Astrocyte of the cerebellum (primary cell): ENCODE results near the gene WIPF1.
"Not testable (repeated sequence)": the region's sequence is repeated elsewhere in the genome, so short reads cannot be mapped to it uniquely, and the experiment has no call there.

Experiments
- DNase-seq: peaks from one replicate; pipeline ENCODE4 v3.0.0-alpha.2; 2011; ENCODE audit warnings: low read depth
- H3K4me3 ChIP-seq: 2 replicates; pipeline ENCODE4 v1.5.1; 2011; ENCODE audit warnings: mild to moderate bottlenecking, low read depth, low read length, moderate library complexity
- in situ Hi-C: cut with HindIII; loops from 2 replicates; pipeline ENCODE4 v1.10.0; 2017; ENCODE audit warnings: low sequenced_read_pairs
- TF ChIP-seq, protein P1 (sequence below): IDR thresholded peaks from 2 replicates; pipeline ENCODE4 v1.5.1; 2012; ENCODE audit warnings: low read length, low read depth, moderate library complexity, mild to moderate bottlenecking; ENCODE audit errors: missing control alignments

The WIPF1 gene

DNA sequence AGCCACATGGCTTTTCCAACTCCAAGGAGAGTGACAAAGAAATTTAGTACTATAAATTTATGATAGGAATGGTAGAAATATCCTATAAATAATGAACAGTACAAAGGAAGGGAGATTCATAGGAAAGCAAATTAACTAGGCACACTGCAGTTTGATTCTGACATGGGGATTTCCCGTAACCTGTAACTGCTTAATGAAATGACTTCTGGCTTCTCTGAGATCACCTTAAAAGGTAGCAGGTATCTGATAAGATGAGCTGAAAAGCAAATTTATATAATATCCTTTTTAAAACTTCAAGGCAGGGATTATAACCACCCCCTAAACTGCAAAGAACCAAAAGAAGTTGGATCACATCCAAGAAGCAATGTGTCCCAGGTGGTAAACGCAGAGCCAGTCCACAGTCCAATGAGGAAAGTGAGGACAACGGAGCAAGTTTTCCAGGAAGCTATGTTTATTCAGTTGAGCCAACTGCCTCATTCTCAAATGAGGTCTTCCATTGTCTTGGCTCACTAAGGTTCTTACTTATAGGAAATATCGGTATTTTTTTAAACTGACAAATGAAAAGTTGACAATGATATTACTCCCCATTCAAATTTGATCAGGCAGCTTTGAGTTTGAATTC lies 43.0 kb downstream of the WIPF1 start:
- TF ChIP-seq, protein P1, sequence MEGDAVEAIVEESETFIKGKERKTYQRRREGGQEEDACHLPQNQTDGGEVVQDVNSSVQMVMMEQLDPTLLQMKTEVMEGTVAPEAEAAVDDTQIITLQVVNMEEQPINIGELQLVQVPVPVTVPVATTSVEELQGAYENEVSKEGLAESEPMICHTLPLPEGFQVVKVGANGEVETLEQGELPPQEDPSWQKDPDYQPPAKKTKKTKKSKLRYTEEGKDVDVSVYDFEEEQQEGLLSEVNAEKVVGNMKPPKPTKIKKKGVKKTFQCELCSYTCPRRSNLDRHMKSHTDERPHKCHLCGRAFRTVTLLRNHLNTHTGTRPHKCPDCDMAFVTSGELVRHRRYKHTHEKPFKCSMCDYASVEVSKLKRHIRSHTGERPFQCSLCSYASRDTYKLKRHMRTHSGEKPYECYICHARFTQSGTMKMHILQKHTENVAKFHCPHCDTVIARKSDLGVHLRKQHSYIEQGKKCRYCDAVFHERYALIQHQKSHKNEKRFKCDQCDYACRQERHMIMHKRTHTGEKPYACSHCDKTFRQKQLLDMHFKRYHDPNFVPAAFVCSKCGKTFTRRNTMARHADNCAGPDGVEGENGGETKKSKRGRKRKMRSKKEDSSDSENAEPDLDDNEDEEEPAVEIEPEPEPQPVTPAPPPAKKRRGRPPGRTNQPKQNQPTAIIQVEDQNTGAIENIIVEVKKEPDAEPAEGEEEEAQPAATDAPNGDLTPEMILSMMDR, result no peak
- no peak overlapping the region for H3K4me3 ChIP-seq
- DNase-seq, result no peak
- in situ Hi-C loops, result no loop called here

DNA sequence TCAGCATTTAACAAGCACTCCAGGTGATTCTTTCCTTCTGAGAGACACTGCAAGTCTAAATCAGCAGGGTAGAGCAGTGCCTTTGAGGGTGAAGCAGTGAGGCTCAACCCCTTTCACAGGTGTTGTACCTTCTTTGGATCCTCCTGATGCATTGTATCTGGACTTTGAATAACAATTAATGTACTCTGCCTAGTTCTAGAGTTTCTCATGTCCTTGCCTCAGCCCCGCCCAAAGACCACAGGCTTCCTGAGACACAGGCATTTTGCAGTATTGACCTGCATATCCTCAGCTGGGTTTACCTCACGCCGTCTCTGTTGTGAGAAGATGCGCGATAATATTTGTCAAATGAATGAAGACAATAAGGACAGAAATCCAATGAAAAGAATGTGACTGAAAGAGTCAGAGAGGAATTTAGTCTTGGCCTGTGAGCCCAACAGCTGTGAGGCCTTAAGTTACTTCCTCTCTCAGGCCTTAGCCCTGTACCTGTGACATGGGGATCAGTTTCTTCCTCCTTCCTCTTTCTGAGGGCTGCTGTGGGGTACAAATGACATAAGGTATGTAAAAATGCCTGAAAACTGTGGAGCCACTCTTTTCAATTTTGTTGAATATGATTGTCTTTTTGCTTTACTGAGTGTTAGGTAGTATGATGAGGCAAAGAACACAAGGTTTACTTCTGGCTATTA lies 43.7 kb downstream of the WIPF1 start:
- no peak for DNase-seq
- no peak overlapping the region for H3K4me3 ChIP-seq
- in situ Hi-C loops, result no loop called here
- TF ChIP-seq, protein P1, result no peak

DNA sequence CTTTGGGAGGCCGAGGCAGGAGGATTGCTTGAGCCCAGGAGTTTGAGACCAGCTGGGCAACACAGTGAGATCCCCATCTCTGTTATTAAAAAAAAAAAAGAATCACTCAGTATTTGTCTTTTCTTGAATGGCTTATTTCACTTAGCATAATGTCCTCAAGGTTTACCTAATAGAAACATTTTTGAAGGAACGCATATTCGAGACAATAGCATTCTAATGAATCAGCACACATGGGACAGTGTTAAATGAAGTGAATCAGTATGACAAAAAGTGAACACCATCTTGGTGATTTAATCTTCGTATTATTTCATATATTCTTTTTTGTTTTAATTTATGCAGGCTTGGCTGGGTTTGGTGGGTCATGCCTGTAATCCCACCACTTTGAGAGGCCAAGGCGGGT lies 44.7 kb downstream of the WIPF1 start:
- in situ Hi-C loops, result no loop called here
- H3K4me3 ChIP-seq, result no peak overlapping the region
- TF ChIP-seq, protein P1, result no peak
- DNase-seq, result no peak

DNA sequence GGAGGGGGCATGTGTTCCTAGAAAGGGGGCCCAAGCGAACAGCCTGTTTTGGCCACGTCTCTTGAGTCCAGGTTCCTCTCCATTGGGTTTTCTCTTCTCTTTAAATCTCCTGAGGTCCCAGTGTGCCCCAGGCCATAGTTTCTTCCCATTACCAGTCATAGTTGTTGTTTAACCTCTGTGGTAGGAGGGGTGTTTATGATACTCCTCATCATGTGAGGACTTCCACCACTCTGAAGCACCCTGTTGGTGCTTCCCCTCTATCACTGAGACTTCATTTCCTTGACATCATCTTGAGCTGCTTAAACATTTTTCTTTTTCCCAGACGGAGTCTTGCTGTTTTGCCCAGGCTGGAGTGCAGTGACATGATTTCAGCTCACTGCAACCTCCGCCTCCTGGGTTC lies 45.9 kb downstream of the WIPF1 start:
- TF ChIP-seq, protein P1, result no peak
- no peak overlapping the region for H3K4me3 ChIP-seq
- no peak for DNase-seq
- in situ Hi-C loops, result no loop called here

DNA sequence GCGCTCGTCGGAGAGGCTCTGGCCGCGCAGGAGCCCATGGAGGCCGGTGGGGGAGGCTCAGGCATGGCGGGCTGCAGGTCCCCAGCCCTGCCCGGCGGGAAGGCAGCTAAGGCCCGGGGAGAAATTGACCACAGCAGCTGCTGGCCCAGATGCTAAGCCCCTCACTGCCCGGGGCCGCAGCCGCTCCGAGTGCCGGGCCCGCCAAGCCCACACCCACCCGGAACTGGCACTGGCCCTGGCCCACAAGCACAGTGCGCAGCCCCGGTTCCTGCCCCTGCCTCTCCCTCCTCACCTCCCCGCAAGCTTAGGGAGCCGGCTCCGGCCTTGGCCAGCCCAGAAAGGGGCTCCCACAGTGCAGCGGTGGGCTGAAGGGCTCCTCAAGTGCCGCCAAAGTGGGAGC lies 49.0 kb downstream of the WIPF1 start:
- H3K4me3 ChIP-seq, in situ Hi-C loops, DNase-seq: not testable (repeated sequence)

DNA sequence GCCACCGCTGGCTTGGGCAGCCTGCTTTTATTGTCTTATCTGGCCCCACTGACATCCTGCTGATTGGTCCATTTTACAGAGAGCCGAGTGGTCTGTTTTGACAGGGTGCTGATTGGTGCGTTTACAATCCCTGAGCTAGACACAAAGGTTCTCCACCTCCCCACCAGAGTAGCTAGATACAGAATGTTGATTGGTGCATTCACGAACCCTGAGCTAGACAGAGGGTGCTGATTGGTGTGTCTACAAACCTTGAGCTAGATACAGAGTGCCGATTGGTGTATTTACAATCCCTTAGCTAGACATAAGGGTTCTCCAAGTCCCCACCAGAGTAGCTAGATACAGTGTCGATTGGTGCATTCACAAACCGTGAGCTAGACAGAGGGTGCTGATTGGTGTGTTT lies 49.6 kb downstream of the WIPF1 start:
- H3K4me3 ChIP-seq, in situ Hi-C loops, DNase-seq: not testable (repeated sequence)

DNA sequence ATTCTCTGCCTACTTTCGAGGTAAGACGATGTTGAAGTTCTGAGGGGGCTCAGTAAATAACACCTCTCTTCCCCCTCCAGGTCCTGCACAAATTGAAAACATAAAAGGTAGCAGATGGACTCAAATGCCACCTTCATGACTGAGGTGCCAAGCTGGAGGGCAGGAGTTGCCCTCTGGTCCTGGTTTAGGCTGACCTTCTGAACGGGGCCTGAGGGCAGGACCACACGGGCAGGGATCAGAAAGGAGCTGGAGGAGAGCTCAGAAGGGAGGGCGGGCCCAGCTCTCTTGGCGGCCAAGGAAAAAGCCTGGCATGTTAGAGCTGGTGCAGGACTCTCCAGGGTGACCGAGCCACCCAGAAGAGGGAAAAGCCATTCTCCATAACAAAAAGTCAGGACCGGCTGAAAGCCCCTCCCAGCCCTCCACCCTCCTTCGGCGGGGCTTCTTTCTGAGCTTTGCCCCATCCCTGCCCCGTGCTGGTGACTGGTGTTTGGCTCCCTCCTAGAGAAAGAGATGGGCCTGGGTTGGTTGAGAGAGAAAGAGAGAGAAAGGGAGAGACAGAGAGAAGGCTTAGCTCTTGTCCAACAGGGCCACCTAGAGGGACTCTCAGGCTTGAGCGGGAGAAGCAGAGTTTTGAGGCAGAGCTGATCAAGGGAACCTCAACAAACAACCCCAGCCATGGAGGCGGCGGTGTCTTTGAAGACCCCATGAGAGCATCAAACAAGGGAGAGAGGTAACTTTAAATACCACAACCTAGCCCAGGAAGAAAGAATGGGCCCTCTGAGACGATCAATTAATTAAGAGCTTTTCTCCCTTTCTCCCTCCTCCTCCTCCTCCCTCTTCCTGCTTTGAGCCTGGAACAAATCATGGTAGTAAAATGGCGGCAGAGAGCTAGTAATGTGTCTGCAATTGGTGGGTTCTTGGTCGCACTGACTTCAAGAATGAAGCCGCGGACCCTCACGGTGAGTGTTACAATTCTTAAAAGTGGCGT lies 50.8 kb downstream of the WIPF1 start:
- in situ Hi-C loops, result no loop called here
- peak; percentile 4 for DNase-seq
- no peak overlapping the region for H3K4me3 ChIP-seq
- TF ChIP-seq, protein P1, result peak; percentile 49
